ENCODE data around the gene ILDR1.
"Not testable (repeated sequence)": the region's sequence is repeated elsewhere in the genome, so short reads cannot be mapped to it uniquely, and the experiment has no call there.

The ILDR1 gene

GRCh38 chr3:122021811-122022401 is at the start of gene ILDR1:
Gene ILDR1 (minus strand): TSS chr3:122022247. CDS start chr3:122022077, 170 bp downstream.
- DNase-seq (ENCODE audit: low read depth): no peak

- no peak for DNase-seq (ENCODE audit: low read depth)
Measured at GRCh38 chr3:122067588-122068240, 45.7 kb upstream of the ILDR1 start.

GRCh38 chr3:122067214-122067550 is 45.1 kb upstream of the ILDR1 start:
- DNase-seq (ENCODE audit: low read depth): no peak

GRCh38 chr3:122066331-122067213 is 44.5 kb upstream of the ILDR1 start:
- DNase-seq (ENCODE audit: low read depth): no peak

- DNase-seq (ENCODE audit: low read depth): no peak
Measured at GRCh38 chr3:122064326-122064725, 42.3 kb upstream of the ILDR1 start.

GRCh38 chr3:122063908-122064307 is 41.9 kb upstream of the ILDR1 start:
- DNase-seq (ENCODE audit: low read depth): no peak

GRCh38 chr3:122060040-122060698 is 38.1 kb upstream of the ILDR1 start:
- no peak for DNase-seq (ENCODE audit: low read depth)

GRCh38 chr3:122058294-122058693 is 36.2 kb upstream of the ILDR1 start:
- DNase-seq (ENCODE audit: low read depth): no peak

GRCh38 chr3:122057671-122058070 is 35.6 kb upstream of the ILDR1 start:
- DNase-seq (ENCODE audit: low read depth): no peak

- DNase-seq (ENCODE audit: low read depth): no peak
Measured at GRCh38 chr3:122055215-122055614, 33.2 kb upstream of the ILDR1 start, which contains the start of gene CD86. Gene CD86 (plus strand): TSS chr3:122055362. CDS start chr3:122055490, 128 bp downstream.

- DNase-seq (ENCODE audit: low read depth): no peak
Measured at GRCh38 chr3:122052968-122053367, 30.9 kb upstream of the ILDR1 start.

GRCh38 chr3:122047773-122048172 is 25.7 kb upstream of the ILDR1 start:
- DNase-seq (ENCODE audit: low read depth): not testable (repeated sequence)

- DNase-seq (ENCODE audit: low read depth): not testable (repeated sequence)
Measured at GRCh38 chr3:122047296-122047695, 25.2 kb upstream of the ILDR1 start.

GRCh38 chr3:122033023-122033422 is 11.0 kb upstream of the ILDR1 start:
- DNase-seq (ENCODE audit: low read depth): no peak

GRCh38 chr3:122032531-122032930 is 10.5 kb upstream of the ILDR1 start:
- no peak for DNase-seq (ENCODE audit: low read depth)

GRCh38 chr3:122031123-122031468 is 9.0 kb upstream of the ILDR1 start:
- DNase-seq (ENCODE audit: low read depth): no peak

- DNase-seq (ENCODE audit: low read depth): no peak
Measured at GRCh38 chr3:122030381-122031122, 8.5 kb upstream of the ILDR1 start.

- no peak for DNase-seq (ENCODE audit: low read depth)
Measured at GRCh38 chr3:122025296-122025695, 3.2 kb upstream of the ILDR1 start.

- no peak for DNase-seq (ENCODE audit: low read depth)
Measured at GRCh38 chr3:122024800-122025199, 2.8 kb upstream of the ILDR1 start.

GRCh38 chr3:122023335-122023910 is 1.4 kb upstream of the ILDR1 start:
- no peak for DNase-seq (ENCODE audit: low read depth)

- DNase-seq (ENCODE audit: low read depth): no peak
Measured at GRCh38 chr3:122021037-122021436, 1.0 kb downstream of the ILDR1 start.
